T-helper 1 cell treated with Interleukin-12 subunit alpha and Interleukin-12 subunit beta and Interleukin-4 antibody, amounts not matched to agents 30 μg/mL and 1 μg/mL, for 36 hours (primary cell): Measurements from ENCODE around the gene KRTAP19-4.

Experiments used
- H3K27ac Mint-ChIP-seq: one replicate; pipeline ENCODE4 v1.8.0; 2021; ENCODE audit warnings: mild to moderate bottlenecking, mixed read lengths
- H3K27me3 Mint-ChIP-seq: one replicate; pipeline ENCODE4 v1.8.0; 2021; ENCODE audit warnings: low read depth, mixed read lengths
- H3K36me3 Mint-ChIP-seq: one replicate; pipeline ENCODE4 v1.8.0; 2021; ENCODE audit warnings: low read depth, mixed read lengths
- H3K4me1 Mint-ChIP-seq: one replicate; pipeline ENCODE4 v1.8.0; 2021; ENCODE audit warnings: low read depth, mixed read lengths
- H3K4me3 Mint-ChIP-seq: one replicate; pipeline ENCODE4 v1.8.0; 2021; ENCODE audit warnings: mild to moderate bottlenecking, moderate library complexity, mixed read lengths
- H3K9me3 Mint-ChIP-seq: one replicate; pipeline ENCODE4 v1.8.0; 2021; ENCODE audit warnings: mixed read lengths

The KRTAP19-4 gene

GRCh38 chr21:30463713-30464112 is 33.3 kb downstream of the KRTAP19-4 start:
- no peaks in the 10 kb centered on the region for H3K36me3 Mint-ChIP-seq
- H3K27ac Mint-ChIP-seq = no peak overlapping the region
- H3K27me3 Mint-ChIP-seq = no peaks in the 10 kb centered on the region
- no peak overlapping the region for H3K4me3 Mint-ChIP-seq
- H3K4me1 Mint-ChIP-seq = no peaks in the 10 kb centered on the region
- no peaks in the 10 kb centered on the region for H3K9me3 Mint-ChIP-seq

GRCh38 chr21:30448514-30448913 is 48.5 kb downstream of the KRTAP19-4 start:
- Mint-ChIP-seq H3K36me3 (no peaks in the 10 kb centered on the region), H3K4me3 (no peak overlapping the region), H3K9me3 (no peaks in the 10 kb centered on the region), H3K4me1 (no peaks in the 10 kb centered on the region), H3K27me3 (no peaks in the 10 kb centered on the region), H3K27ac (no peak overlapping the region)

GRCh38 chr21:30447056-30447455 is 49.9 kb downstream of the KRTAP19-4 start:
- Mint-ChIP-seq H3K27me3 (no peaks in the 10 kb centered on the region), H3K4me1 (no peaks in the 10 kb centered on the region), H3K4me3 (no peak overlapping the region)

More at GRCh38 chr21:30447056-30447455, 49.9 kb downstream of the KRTAP19-4 start:
- H3K36me3 Mint-ChIP-seq = no peaks in the 10 kb centered on the region
- no peaks in the 10 kb centered on the region for H3K9me3 Mint-ChIP-seq
- no peak overlapping the region for H3K27ac Mint-ChIP-seq
